Activated CD4-positive, alpha-beta T cell treated with anti-CD3 and anti-CD28 coated beads, Interleukin-2, amount 10 ng/mL, durations not matched to agents 7 days and 5 days (primary cell): ENCODE results near the gene KCTD16. TPM values are rescaled to one million over a fixed set of nuclear protein-coding genes. Genes with fewer than 3 reads are reported as not detected.

ENCODE experiments used
- CTCF ChIA-PET: fragments of 350-600 bp; sonication (Branson Sonifier 250); formaldehyde crosslinking; loops from one replicate; lab custom pipeline; 2021; ENCODE audit warnings: antibody characterized with exemption; lab: Charles Lee
- POLR2A ChIA-PET: fragments of 350-600 bp; sonication (Branson Sonifier 250); formaldehyde crosslinking; loops from one replicate; lab custom pipeline; 2021; ENCODE audit warnings: antibody characterized with exemption; lab: Charles Lee
- DNase-seq: peaks from one replicate; pipeline ENCODE4 v3.0.0-alpha.2; 2020
- H3K27ac Mint-ChIP-seq: one replicate; pipeline ENCODE4 v1.8.0; 2021; ENCODE audit warnings: mild to moderate bottlenecking, moderate library complexity, mixed read lengths
- H3K27me3 Mint-ChIP-seq: one replicate; pipeline ENCODE4 v1.8.0; 2021; ENCODE audit warnings: mixed read lengths
- H3K36me3 Mint-ChIP-seq: one replicate; pipeline ENCODE4 v1.8.0; 2021; ENCODE audit warnings: low read depth, mixed read lengths
- H3K4me1 Mint-ChIP-seq: one replicate; pipeline ENCODE4 v1.8.0; 2021; ENCODE audit warnings: mixed read lengths
- H3K4me3 Mint-ChIP-seq: one replicate; pipeline ENCODE4 v1.8.0; 2021; ENCODE audit warnings: mild to moderate bottlenecking, moderate library complexity, mixed read lengths
- H3K9me3 Mint-ChIP-seq: one replicate; pipeline ENCODE4 v1.8.0; 2021; ENCODE audit warnings: mixed read lengths
- total RNA-seq, 2 experiments: library from RNA; stranded (reverse); gene quantifications; one replicate each; pipeline ENCODE4 v1.2.3, GENCODE V29; 2021

KCTD16 gene
- total RNA-seq, 2 experiments from 2014 or later = 0.08 to 0.15 TPM

GRCh38 chr5:144386315-144386714 lies 215.6 kb downstream of the KCTD16 start:
- Mint-ChIP-seq H3K27ac (no peak overlapping the region), H3K4me3 (no peak overlapping the region), H3K4me1 (no peaks in the 10 kb centered on the region), H3K9me3 (no peaks in the 10 kb centered on the region), H3K27me3 (no peaks in the 10 kb centered on the region), H3K36me3 (no peaks in the 10 kb centered on the region)
- POLR2A ChIA-PET = no interaction called here
- DNase-seq = no peak
- CTCF ChIA-PET = no interaction called here

GRCh38 chr5:144390133-144390532 lies 219.5 kb downstream of the KCTD16 start:
- Mint-ChIP-seq H3K4me1 (no peaks in the 10 kb centered on the region), H3K36me3 (no peaks in the 10 kb centered on the region), H3K27ac (no peak overlapping the region), H3K27me3 (no peaks in the 10 kb centered on the region), H3K9me3 (no peaks in the 10 kb centered on the region), H3K4me3 (no peak overlapping the region)
- no peak for DNase-seq
- POLR2A ChIA-PET = no interaction called here
- CTCF ChIA-PET = interaction anchor here (0.9 kb wide), 1 partner anchor 174 kb away, joined by 3 read pairs; no protein-coding TSS in a partner anchor

- ChIA-PET CTCF (no interaction called here), POLR2A (no interaction called here)
- DNase-seq = no peak
- no peaks in the 10 kb centered on the region for H3K27me3 Mint-ChIP-seq
- H3K4me3 Mint-ChIP-seq = no peak overlapping the region
- no peaks in the 10 kb centered on the region for H3K4me1 Mint-ChIP-seq
- H3K36me3 Mint-ChIP-seq = no peaks in the 10 kb centered on the region
- H3K27ac Mint-ChIP-seq = no peak overlapping the region
- H3K9me3 Mint-ChIP-seq = no peaks in the 10 kb centered on the region
Measured at GRCh38 chr5:144391044-144391443, 220.4 kb downstream of the KCTD16 start.

GRCh38 chr5:144393641-144394435 lies 223.2 kb downstream of the KCTD16 start:
- Mint-ChIP-seq H3K4me3 (no peak overlapping the region), H3K9me3 (no peaks in the 10 kb centered on the region), H3K27me3 (no peaks in the 10 kb centered on the region), H3K36me3 (no peaks in the 10 kb centered on the region), H3K4me1 (no peaks in the 10 kb centered on the region), H3K27ac (no peak overlapping the region)
- ChIA-PET CTCF (no interaction called here), POLR2A (no interaction called here)
- no peak for DNase-seq

GRCh38 chr5:144395704-144396103 lies 225.0 kb downstream of the KCTD16 start:
- no peaks in the 10 kb centered on the region for H3K4me1 Mint-ChIP-seq
- ChIA-PET CTCF (no interaction called here), POLR2A (no interaction called here)
- H3K4me3 Mint-ChIP-seq = no peak overlapping the region
- no peak overlapping the region for H3K27ac Mint-ChIP-seq
- H3K27me3 Mint-ChIP-seq = no peaks in the 10 kb centered on the region
- H3K36me3 Mint-ChIP-seq = no peaks in the 10 kb centered on the region
- H3K9me3 Mint-ChIP-seq = no peaks in the 10 kb centered on the region
- DNase-seq = no peak

GRCh38 chr5:144403058-144403457 lies 232.4 kb downstream of the KCTD16 start:
- Mint-ChIP-seq H3K27me3 (no peaks in the 10 kb centered on the region), H3K27ac (no peak overlapping the region), H3K4me1 (no peaks in the 10 kb centered on the region), H3K9me3 (no peaks in the 10 kb centered on the region), H3K36me3 (no peaks in the 10 kb centered on the region), H3K4me3 (no peak overlapping the region)
- ChIA-PET CTCF (no interaction called here), POLR2A (no interaction called here)
- DNase-seq = no peak

GRCh38 chr5:144403817-144404420 lies 233.2 kb downstream of the KCTD16 start:
- Mint-ChIP-seq H3K9me3 (peaks cover 2% of the 10 kb centered on the region), H3K36me3 (no peaks in the 10 kb centered on the region), H3K4me1 (no peaks in the 10 kb centered on the region), H3K27ac (no peak overlapping the region), H3K4me3 (no peak overlapping the region), H3K27me3 (no peaks in the 10 kb centered on the region)
- POLR2A ChIA-PET = no interaction called here
- CTCF ChIA-PET = no interaction called here
- DNase-seq = no peak

GRCh38 chr5:144404672-144405071 lies 234.0 kb downstream of the KCTD16 start:
- peaks cover 2% of the 10 kb centered on the region for H3K9me3 Mint-ChIP-seq

GRCh38 chr5:144405991-144406390 lies 235.3 kb downstream of the KCTD16 start:
- no peaks in the 10 kb centered on the region for H3K36me3 Mint-ChIP-seq
- no peak overlapping the region for H3K27ac Mint-ChIP-seq
- no peak overlapping the region for H3K4me3 Mint-ChIP-seq
- H3K4me1 Mint-ChIP-seq = no peaks in the 10 kb centered on the region
- POLR2A ChIA-PET = no interaction called here
- no peaks in the 10 kb centered on the region for H3K27me3 Mint-ChIP-seq
- CTCF ChIA-PET = interaction anchor here (1.0 kb wide), 1 partner anchor 9 kb away, joined by 3 read pairs; no protein-coding TSS in a partner anchor
- no peak for DNase-seq
- H3K9me3 Mint-ChIP-seq = peaks cover 2% of the 10 kb centered on the region

More at GRCh38 chr5:144404672-144405071, 234.0 kb downstream of the KCTD16 start:
- Mint-ChIP-seq H3K27ac (no peak overlapping the region), H3K36me3 (no peaks in the 10 kb centered on the region), H3K4me3 (no peak overlapping the region), H3K27me3 (no peaks in the 10 kb centered on the region), H3K4me1 (no peaks in the 10 kb centered on the region)
- CTCF ChIA-PET = no interaction called here
- POLR2A ChIA-PET = no interaction called here
- DNase-seq = no peak

- Mint-ChIP-seq H3K4me1 (no peaks in the 10 kb centered on the region), H3K27me3 (no peaks in the 10 kb centered on the region), H3K36me3 (no peaks in the 10 kb centered on the region), H3K9me3 (peaks cover 2% of the 10 kb centered on the region), H3K4me3 (no peak overlapping the region), H3K27ac (no peak overlapping the region)
- POLR2A ChIA-PET = no interaction called here
- no peak for DNase-seq
- CTCF ChIA-PET = no interaction called here
Measured at GRCh38 chr5:144406442-144406841, 235.8 kb downstream of the KCTD16 start.

GRCh38 chr5:144414202-144415029 lies 243.7 kb downstream of the KCTD16 start:
- Mint-ChIP-seq H3K27ac (no peak overlapping the region), H3K36me3 (no peaks in the 10 kb centered on the region), H3K27me3 (no peaks in the 10 kb centered on the region), H3K4me1 (no peaks in the 10 kb centered on the region), H3K9me3 (no peaks in the 10 kb centered on the region), H3K4me3 (no peak overlapping the region)
- CTCF ChIA-PET = interaction anchor here (1.6 kb wide), 1 partner anchor 9 kb away, joined by 3 read pairs; no protein-coding TSS in a partner anchor
- POLR2A ChIA-PET = no interaction called here
- DNase-seq = no peak

GRCh38 chr5:144416196-144416595 lies 245.5 kb downstream of the KCTD16 start:
- H3K4me1 Mint-ChIP-seq = no peaks in the 10 kb centered on the region
- no peak overlapping the region for H3K4me3 Mint-ChIP-seq
- no peak for DNase-seq
- POLR2A ChIA-PET = no interaction called here
- no peak overlapping the region for H3K27ac Mint-ChIP-seq
- CTCF ChIA-PET = no interaction called here
- H3K9me3 Mint-ChIP-seq = no peaks in the 10 kb centered on the region
- no peaks in the 10 kb centered on the region for H3K27me3 Mint-ChIP-seq
- no peaks in the 10 kb centered on the region for H3K36me3 Mint-ChIP-seq

GRCh38 chr5:144418719-144419118 lies 248.0 kb downstream of the KCTD16 start:
- no peak for DNase-seq
- no peaks in the 10 kb centered on the region for H3K9me3 Mint-ChIP-seq
- H3K4me1 Mint-ChIP-seq = no peaks in the 10 kb centered on the region

More at GRCh38 chr5:144418719-144419118, 248.0 kb downstream of the KCTD16 start:
- no peak overlapping the region for H3K27ac Mint-ChIP-seq
- H3K27me3 Mint-ChIP-seq = no peaks in the 10 kb centered on the region
- H3K4me3 Mint-ChIP-seq = no peak overlapping the region
- CTCF ChIA-PET = no interaction called here
- POLR2A ChIA-PET = no interaction called here
- no peaks in the 10 kb centered on the region for H3K36me3 Mint-ChIP-seq
